ENCODE results near the gene FAM237A. TPM values are rescaled to one million over a fixed set of nuclear protein-coding genes. Genes with fewer than 3 reads are reported as not detected.

The FAM237A gene
- total RNA-seq (2021; fragmentation: NEBNext Ultra II Directional; extraction: Animal tissue kit (Norgen Biotek cat#: 25700)), result not detected
- long read RNA-seq, result 0 reads

GRCh38 chr2:206642075-206643025 lies at the start of gene FAM237A:
Gene FAM237A, plus strand, starts transcription at chr2:206642487. Its CDS starts 1,750 bp downstream, at chr2:206644237.
- H3K9me3 Mint-ChIP-seq, result peaks cover 9% of the 10 kb centered on the region; the same call in 1 of the 2 replicates
- H3K36me3 Mint-ChIP-seq (ENCODE audit: low read depth), result no peaks in the 10 kb centered on the region
- H3K4me3 Mint-ChIP-seq, result no peak within 1 kb of the TSS
- TF ChIP-seq CTCF (IDR thresholded peaks at IDR 0.05), result no peak
- no peaks in the 10 kb centered on the region; the same call in 1 of the 2 replicates for H3K27me3 Mint-ChIP-seq (ENCODE audit: insufficient read depth)
- H3K27ac Mint-ChIP-seq, result no peak within 1 kb of the TSS
- no peaks in the 10 kb centered on the region for H3K4me1 Mint-ChIP-seq (ENCODE audit: low read depth)
- DNase-seq, result no peak

GRCh38 chr2:206597717-206598218 lies 44.5 kb upstream of the FAM237A start:
- DNase-seq, result no peak

GRCh38 chr2:206603243-206603642 lies 39.0 kb upstream of the FAM237A start:
- Mint-ChIP-seq H3K27me3 (ENCODE audit: insufficient read depth) (no peaks in the 10 kb centered on the region), H3K36me3 (ENCODE audit: low read depth) (no peaks in the 10 kb centered on the region), H3K9me3 (peaks cover 9% of the 10 kb centered on the region), H3K27ac (no peak overlapping the region), H3K4me1 (ENCODE audit: low read depth) (no peaks in the 10 kb centered on the region), H3K4me3 (no peak overlapping the region)
- no peak for TF ChIP-seq CTCF (IDR thresholded peaks at IDR 0.05)
- DNase-seq, result no peak

More at GRCh38 chr2:206597717-206598218, 44.5 kb upstream of the FAM237A start:
- H3K27me3 Mint-ChIP-seq (ENCODE audit: insufficient read depth), result no peaks in the 10 kb centered on the region
- H3K27ac Mint-ChIP-seq, result no peak overlapping the region
- no peaks in the 10 kb centered on the region; the same call in 1 of the 2 replicates for H3K36me3 Mint-ChIP-seq (ENCODE audit: low read depth)
- no peak overlapping the region for H3K4me3 Mint-ChIP-seq
- no peaks in the 10 kb centered on the region for H3K4me1 Mint-ChIP-seq (ENCODE audit: low read depth)
- peaks cover 12% of the 10 kb centered on the region for H3K9me3 Mint-ChIP-seq
- no peak for TF ChIP-seq CTCF (IDR thresholded peaks at IDR 0.05)

GRCh38 chr2:206610451-206610850 lies 31.8 kb upstream of the FAM237A start:
- no peak for TF ChIP-seq CTCF (IDR thresholded peaks at IDR 0.05)
- Mint-ChIP-seq H3K27ac (no peak overlapping the region), H3K36me3 (ENCODE audit: low read depth) (no peaks in the 10 kb centered on the region), H3K27me3 (ENCODE audit: insufficient read depth) (no peaks in the 10 kb centered on the region), H3K9me3 (peaks cover 8% of the 10 kb centered on the region; the same call in 1 of the 2 replicates), H3K4me3 (no peak overlapping the region), H3K4me1 (ENCODE audit: low read depth) (peaks cover 5% of the 10 kb centered on the region; the same call in 1 of the 2 replicates)
- no peak for DNase-seq

- peaks cover 6% of the 10 kb centered on the region; the same call in 1 of the 2 replicates for H3K4me1 Mint-ChIP-seq (ENCODE audit: low read depth)
- DNase-seq, result no peak
- no peak overlapping the region for H3K27ac Mint-ChIP-seq
- H3K9me3 Mint-ChIP-seq, result peaks cover 9% of the 10 kb centered on the region; the same call in 1 of the 2 replicates
- no peak overlapping the region for H3K4me3 Mint-ChIP-seq
- H3K27me3 Mint-ChIP-seq (ENCODE audit: insufficient read depth), result no peaks in the 10 kb centered on the region
- no peak for TF ChIP-seq CTCF (IDR thresholded peaks at IDR 0.05)
- H3K36me3 Mint-ChIP-seq (ENCODE audit: low read depth), result no peaks in the 10 kb centered on the region
Measured at GRCh38 chr2:206611191-206611590, 31.1 kb upstream of the FAM237A start.

Data from HFFc6 (cell line).